ENCODE measurements around the gene GATAD2A.

DNA sequence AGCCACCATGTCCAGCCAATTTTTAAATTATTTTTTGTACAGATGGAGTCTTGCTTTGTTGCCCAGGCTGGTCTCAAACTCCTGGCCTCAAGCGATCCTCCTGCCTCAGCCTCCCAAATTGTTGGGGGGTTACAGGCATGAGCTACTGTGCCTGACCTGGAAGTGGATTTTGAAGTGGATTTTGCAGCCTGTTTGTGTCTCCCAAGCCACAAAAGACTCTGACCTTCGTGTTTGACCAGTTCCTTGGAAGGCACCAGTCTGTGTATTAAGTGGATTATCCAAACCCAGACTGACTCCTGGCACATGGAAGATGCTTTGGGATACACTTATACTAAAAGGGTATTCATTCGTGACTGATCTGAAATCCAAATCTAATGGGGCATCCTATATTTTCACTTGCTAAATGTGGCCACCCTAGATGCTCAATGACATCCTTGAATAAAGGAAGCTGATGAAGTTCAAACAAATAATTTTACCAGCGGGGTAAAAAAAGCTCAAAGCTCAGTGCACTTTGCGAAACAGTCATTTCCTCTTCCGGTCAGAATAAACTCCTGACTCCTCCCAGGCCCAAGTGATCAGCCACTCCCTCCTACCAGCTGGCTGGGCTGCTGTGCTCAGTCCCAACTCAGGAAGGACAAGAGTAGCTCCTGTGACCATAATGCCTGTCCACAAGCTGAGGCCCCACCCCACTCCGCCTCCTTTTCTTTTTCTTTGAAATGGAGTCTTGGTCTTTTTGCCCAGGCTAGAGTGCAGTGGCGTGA lies 32.6 kb upstream of the GATAD2A start:
- TF ChIP-seq, protein P1, sequence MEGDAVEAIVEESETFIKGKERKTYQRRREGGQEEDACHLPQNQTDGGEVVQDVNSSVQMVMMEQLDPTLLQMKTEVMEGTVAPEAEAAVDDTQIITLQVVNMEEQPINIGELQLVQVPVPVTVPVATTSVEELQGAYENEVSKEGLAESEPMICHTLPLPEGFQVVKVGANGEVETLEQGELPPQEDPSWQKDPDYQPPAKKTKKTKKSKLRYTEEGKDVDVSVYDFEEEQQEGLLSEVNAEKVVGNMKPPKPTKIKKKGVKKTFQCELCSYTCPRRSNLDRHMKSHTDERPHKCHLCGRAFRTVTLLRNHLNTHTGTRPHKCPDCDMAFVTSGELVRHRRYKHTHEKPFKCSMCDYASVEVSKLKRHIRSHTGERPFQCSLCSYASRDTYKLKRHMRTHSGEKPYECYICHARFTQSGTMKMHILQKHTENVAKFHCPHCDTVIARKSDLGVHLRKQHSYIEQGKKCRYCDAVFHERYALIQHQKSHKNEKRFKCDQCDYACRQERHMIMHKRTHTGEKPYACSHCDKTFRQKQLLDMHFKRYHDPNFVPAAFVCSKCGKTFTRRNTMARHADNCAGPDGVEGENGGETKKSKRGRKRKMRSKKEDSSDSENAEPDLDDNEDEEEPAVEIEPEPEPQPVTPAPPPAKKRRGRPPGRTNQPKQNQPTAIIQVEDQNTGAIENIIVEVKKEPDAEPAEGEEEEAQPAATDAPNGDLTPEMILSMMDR (IDR thresholded peaks at IDR 0.05; ENCODE audit: low read depth, low read length): no peak
- TF ChIP-seq, protein P2, sequence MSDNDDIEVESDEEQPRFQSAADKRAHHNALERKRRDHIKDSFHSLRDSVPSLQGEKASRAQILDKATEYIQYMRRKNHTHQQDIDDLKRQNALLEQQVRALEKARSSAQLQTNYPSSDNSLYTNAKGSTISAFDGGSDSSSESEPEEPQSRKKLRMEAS (IDR thresholded peaks at IDR 0.05; ENCODE audit: low read depth, low read length): peak; percentile 12; the same call in 1 of the 2 replicates
- peak; percentile 25 for TF ChIP-seq POLR2A (IDR thresholded peaks at IDR 0.05; ENCODE audit: extremely low read depth, insufficient read length)
